K562 (cell line): Measurements from ENCODE around the gene BRMS1. TPM values are rescaled to one million over a fixed set of nuclear protein-coding genes. Genes with fewer than 3 reads are reported as not detected.

Source experiments
- ATAC-seq: fragments of 200-7000 bp; cut with Tn5 transposase; 3 replicates; pipeline ENCODE4 v1.9.1; 2020; ENCODE audit warnings: moderate library complexity
- BruUV-seq: library from RNA; stranded (reverse); fragments of 400-500 nt; replicated peaks from 2 replicates; lab custom pipeline; 2021; lab: Mats Ljungman, UMichigan
- CTCF ChIA-PET: fragments of 300-600 bp; formaldehyde crosslinking; extraction: SDS; loops from one replicate; lab custom pipeline; 2021; ENCODE audit warnings: low intra/inter-chr PET ratio; lab: Yijun Ruan, JAX
- POLR2A ChIA-PET: fragments of 300-600, 350-650 bp; sonication (Branson Sonifier 250); formaldehyde crosslinking; extraction: SDS; loops from one replicate; lab custom pipeline; 2021; ENCODE audit warnings: antibody characterized with exemption, inconsistent platforms; lab: Yijun Ruan, JAX
- DNase-seq, 4 experiments: peaks; one replicate each; pipeline versions ENCODE4 v3.0.0 to v3.0.0-alpha.2; 2011 to 2018; ENCODE audit warnings: low spot score in 3 of 4, mixed read lengths in 3 of 4; ENCODE audit errors: extremely low read depth in 1 of 4
- FAIRE-seq: peaks from 2 replicates; lab custom pipeline; 2011; peaks lifted over from hg19 to GRCh38; lab: Jason Lieb, UNC
- H2AFZ ChIP-seq: 2 replicates; pipeline ENCODE4 v1.6.0; 2011; ENCODE audit warnings: low read depth, low read length, control low read depth, inconsistent platforms
- H3K27ac ChIP-seq: fragments of 200-600 bp; 3 replicates; pipeline ENCODE4 v1.8.0; 2011; ENCODE audit warnings: low read depth, mild to moderate bottlenecking, control low read depth, inconsistent platforms, low read length, moderate library complexity, mixed read lengths; ENCODE audit errors: extremely low read depth
- H3K27me3 ChIP-seq, 2 experiments: fragments of 300-600 bp in 1 of 2; 2 replicates in 1 of 2; 3 replicates in 1 of 2; pipeline versions ENCODE4 v1.6.0 to v1.8.0; 2011; ENCODE audit warnings: inconsistent platforms in 2 of 2, low read length in 2 of 2, mild to moderate bottlenecking in 1 of 2, mixed read lengths in 1 of 2, moderate library complexity in 1 of 2; ENCODE audit not compliant: control insufficient read depth in 2 of 2, insufficient read depth in 2 of 2
- H3K36me3 ChIP-seq: fragments of 300-600 bp; 3 replicates; pipeline ENCODE4 v1.8.0; 2011; ENCODE audit warnings: mild to moderate bottlenecking, low read length, inconsistent platforms; ENCODE audit not compliant: control insufficient read depth, insufficient read depth
- H3K4me1 ChIP-seq, 2 experiments: fragments of 200-600 bp in 1 of 2; replicated peaks in 1 of 2; 2 replicates in 1 of 2; 3 replicates in 1 of 2; pipeline versions ENCODE4 v1.5.1 to v1.8.0; 2011; ENCODE audit warnings: inconsistent platforms in 2 of 2, low read length in 2 of 2, mild to moderate bottlenecking in 1 of 2, mixed read lengths in 1 of 2, moderate library complexity in 1 of 2; ENCODE audit not compliant: control insufficient read depth in 2 of 2, insufficient read depth in 2 of 2
- H3K4me2 ChIP-seq: 2 replicates; pipeline ENCODE4 v1.6.1; 2011; ENCODE audit warnings: low read length, control low read depth, inconsistent platforms, mixed read lengths; ENCODE audit not compliant: insufficient read depth
- H3K4me3 ChIP-seq: fragments of 200-600 bp; sonication (generic), shearing (Covaris generic); 2 replicates; pipeline ENCODE4 v1.5.1; 2016; ENCODE audit warnings: control low read depth, inconsistent platforms
- H3K79me2 ChIP-seq: fragments of 200-600 bp; 3 replicates; pipeline ENCODE4 v1.8.0; 2011; ENCODE audit warnings: low read length, inconsistent platforms; ENCODE audit not compliant: control insufficient read depth, insufficient read depth
- H3K9ac ChIP-seq, 2 experiments: 2 replicates each; pipeline versions ENCODE4 v1.6.0 to v1.6.1; 2011; ENCODE audit warnings: low read depth in 2 of 2, low read length in 2 of 2, control low read depth in 1 of 2, inconsistent platforms in 1 of 2, mild to moderate bottlenecking in 1 of 2, mixed read lengths in 1 of 2; ENCODE audit not compliant: insufficient read depth in 1 of 2
- H3K9me1 ChIP-seq: one replicate; pipeline ENCODE4 v1.6.0; 2011; ENCODE audit warnings: inconsistent platforms, mild to moderate bottlenecking, low read length, moderate library complexity; ENCODE audit not compliant: control insufficient read depth, insufficient read depth
- H3K9me3 ChIP-seq: replicated peaks from 2 replicates; pipeline ENCODE4 v1.5.1; 2011; ENCODE audit warnings: low read depth, low read length, inconsistent platforms; ENCODE audit not compliant: control insufficient read depth, insufficient read depth
- H4K20me1 ChIP-seq: replicated peaks from 2 replicates; pipeline ENCODE4 v1.6.1; 2011; ENCODE audit warnings: low read length, inconsistent platforms, mixed read lengths; ENCODE audit not compliant: control insufficient read depth, insufficient read depth
- CBFA2T2 ChIP-seq: fragments of 450-650 bp; conservative IDR thresholded peaks from 2 replicates; pipeline ENCODE4 v1.6.1; 2017; ENCODE audit warnings: mild to moderate bottlenecking
- CBX5 ChIP-seq: IDR thresholded peaks from 2 replicates; pipeline ENCODE4 v1.6.1; 2014; ENCODE audit warnings: low read depth, borderline replicate concordance
- CHCHD3 ChIP-seq: fragments of 250-450 bp; sonication (Bioruptor Pico); IDR thresholded peaks from 2 replicates; pipeline ENCODE4 v2.1.2; 2022; ENCODE audit warnings: mild to moderate bottlenecking
- CTCFL ChIP-seq: IDR thresholded peaks from 2 replicates; pipeline ENCODE4 v1.6.1; 2011; ENCODE audit warnings: borderline replicate concordance, low read depth, mild to moderate bottlenecking, moderate library complexity, low read length; ENCODE audit not compliant: insufficient read depth, poor library complexity, severe bottlenecking
- FOXJ3 ChIP-seq: sonication (generic); formaldehyde crosslinking; IDR thresholded peaks from 2 replicates; pipeline ENCODE4 v1.4.0; 2020; ENCODE audit warnings: mild to moderate bottlenecking, missing genetic modification reagents
- FOXP1 ChIP-seq: sonication (generic); formaldehyde crosslinking; IDR thresholded peaks from 2 replicates; pipeline ENCODE4 v1.8.0; 2022; ENCODE audit warnings: mild to moderate bottlenecking, missing genetic modification reagents
- HCFC1 ChIP-seq: IDR thresholded peaks from 2 replicates; pipeline ENCODE4 v1.6.1; 2012; ENCODE audit warnings: low read depth, low read length, improper control_type of control experiment
- HIVEP1 ChIP-seq: fragments of 250-450 bp; sonication (Bioruptor Pico); IDR thresholded peaks from 2 replicates; pipeline ENCODE4 v1.4.0; 2020; ENCODE audit warnings: mild to moderate bottlenecking
- MYNN ChIP-seq, 2 experiments: sonication (generic); formaldehyde crosslinking in 1 of 2; IDR thresholded peaks; 2 replicates each; pipeline versions ENCODE4 v1.5.0 to v1.6.1; 2016 to 2020; ENCODE audit warnings: antibody characterized with exemption in 1 of 2, missing genetic modification reagents in 1 of 2
- NRF1 ChIP-seq, 2 experiments: fragments of 450-650 bp; IDR thresholded peaks in 1 of 2; conservative IDR thresholded peaks in 1 of 2; 2 replicates each; pipeline ENCODE4 v1.6.1; 2014; ENCODE audit warnings: mild to moderate bottlenecking in 2 of 2
- RFX7 ChIP-seq: fragments of 250-450 bp; sonication (Bioruptor Pico); IDR thresholded peaks from 2 replicates; pipeline ENCODE4 v1.5.1; 2021; ENCODE audit warnings: mild to moderate bottlenecking
- RHOXF2B ChIP-seq: fragments of 250-450 bp; sonication (Bioruptor Pico); conservative IDR thresholded peaks from 2 replicates; pipeline ENCODE4 v1.5.1; 2021
- TAF15 ChIP-seq: fragments of 200-400 bp; formaldehyde crosslinking; IDR thresholded peaks from 2 replicates; pipeline ENCODE4 v1.6.1; 2017; ENCODE audit warnings: mild to moderate bottlenecking, low read depth, low read length, moderate library complexity
- XRCC3 ChIP-seq: fragments of 450-650 bp; IDR thresholded peaks from 2 replicates; pipeline ENCODE4 v1.6.1; 2017; ENCODE audit warnings: mild to moderate bottlenecking, moderate library complexity
- ZNF143 ChIP-seq: sonication (generic); formaldehyde crosslinking; IDR thresholded peaks from 2 replicates; pipeline ENCODE4 v1.9.0; 2022; ENCODE audit warnings: mild to moderate bottlenecking, missing genetic modification reagents
- WGBS: fragments of 100-300 bp; shearing (Covaris generic); methylation state at CpG from one replicate; pipeline ENCODE4 v1.1.6; 2016; ENCODE audit warnings: low coverage, mixed read lengths; ENCODE audit not compliant: insufficient coverage; ENCODE audit errors: missing lambda C conversion rate; 5-methylcytosine and 5-hydroxymethylcytosine counted together
- in situ Hi-C: fragments of 300-500 bp; cut with MboI; formaldehyde crosslinking; loops from 4 replicates; pipeline ENCODE4 v1.15.0; 2018; ENCODE audit warnings: inconsistent platforms, mixed read lengths
- intact Hi-C: fragments of 100-400 bp; cut with micrococcal nuclease; formaldehyde crosslinking; loops from 2 replicates; pipeline ENCODE4 v1.14.2; 2022
- polyA plus RNA-seq, 8 experiments: library from polyadenylated mRNA; depleted of rRNA in 4 of 8; stranded (reverse) in 5 of 8; unstranded in 3 of 8; fragments of >200 nt; fragmentation: Nextera tagmentation in 2 of 8; fragmentation: Illumina TruSeq in 1 of 8; extraction: Ambion mirVana in 2 of 8; extraction: Trizol in 1 of 8; gene quantifications; 2 replicates each; pipeline versions ENCODE4 v1.2.1 to v1.2.3, GENCODE V29; 2011 to 2014; ENCODE audit warnings: inconsistent platforms in 1 of 8, missing spikeins in 1 of 8
- total RNA-seq, 7 experiments: library from RNA; depleted of rRNA in 6 of 7; stranded (reverse); fragments of >200 nt in 6 of 7; fragmentation: Illumina TruSeq in 2 of 7; extraction: Trizol in 2 of 7; gene quantifications; 2 replicates each; pipeline versions ENCODE4 v1.2.1 to v1.2.3, GENCODE V29; 2011 to 2021; ENCODE audit warnings: low replicate concordance in 1 of 7
- TF ChIP-seq, protein P1 (sequence below): sonication (generic); formaldehyde crosslinking; IDR thresholded peaks from 2 replicates; pipeline ENCODE4 v1.8.1; 2023; ENCODE audit warnings: mild to moderate bottlenecking, missing genetic modification reagents
- TF ChIP-seq, protein P2 (sequence below): fragments of 250-450 bp; sonication (Bioruptor Pico); IDR thresholded peaks from 2 replicates; pipeline ENCODE4 v1.4.0; 2020

The BRMS1 gene
- total and polyA plus RNA-seq, 9 of the 15 experiments (the other 6 are each of a cell fraction or from before 2014, with no cell fraction given) = 2.2 to 78.8 (median 33.4) TPM

GRCh38 chr11:66313321-66314185 is 31.4 kb downstream of the BRMS1 start:
- FAIRE-seq (no peak), ATAC-seq (no peak), DNase-seq (peak in 2 of 4 experiments; percentile 45 to 49)
- no peaks in the 10 kb centered on the region for H3K79me2 ChIP-seq
- intact Hi-C loops = loop anchor here (2.0 kb wide), 1 partner anchor 75 kb away; no protein-coding TSS in a partner anchor
- peak overlapping the region; percentile 60; the same call in 2 of the 3 replicates for H3K27ac ChIP-seq
- peaks cover 23 to 73% of the 10 kb centered on the region in 2 experiments for H3K4me1 ChIP-seq
- peak overlapping the region; percentile 90 for H2AFZ ChIP-seq
- no peaks in the 10 kb centered on the region for H3K27me3 ChIP-seq
- no peaks in the 10 kb centered on the region for H3K9me3 ChIP-seq
- H4K20me1 ChIP-seq = no peaks in the 10 kb centered on the region
- BruUV-seq = no TSS peak
- H3K36me3 ChIP-seq = no peaks in the 10 kb centered on the region
- ChIA-PET POLR2A (interaction anchor here (0.5 to 2.6 kb wide), 8 partner anchors 8 to 929 kb away, joined by 3 to 16 read pairs (median 4); partner anchors contain the start of genes PELI3 and YIF1A), CTCF (interaction anchor here (1.1 kb wide), 1 partner anchor 364 kb away, joined by 4 read pairs; the partner anchor contains the start of gene RBM4B)
- H3K4me2 ChIP-seq = peak overlapping the region; percentile 73
- no peaks in the 10 kb centered on the region for H3K9me1 ChIP-seq
- H3K4me3 ChIP-seq = peak overlapping the region; percentile 49
- in situ Hi-C loops = no loop called here
- WGBS = 66% methylated on average over 21 of the region's 38 CpGs
- H3K9ac ChIP-seq = peak overlapping the region; percentile 37 to 87; a peak in 3 of 4 replicates
- no peak for TF ChIP-seq CHCHD3
- no peak for TF ChIP-seq TAF15
- no peak for TF ChIP-seq HCFC1
- no peak for TF ChIP-seq MYNN (IDR thresholded peaks at IDR 0.05)
- no peak for TF ChIP-seq MYNN (CRISPR knock-in tag; IDR thresholded peaks at IDR 0.05)
- TF ChIP-seq CBFA2T2 = no peak
- peak; percentile 19; the same call in 1 of the 2 replicates for TF ChIP-seq ZNF143
- TF ChIP-seq RHOXF2B (CRISPR knock-in tag) = no peak
- no peak for TF ChIP-seq FOXJ3
- no peak for TF ChIP-seq HIVEP1 (CRISPR knock-in tag)
- TF ChIP-seq XRCC3 = no peak
- TF ChIP-seq RFX7 (CRISPR knock-in tag) = no peak
- TF ChIP-seq, protein P1, sequence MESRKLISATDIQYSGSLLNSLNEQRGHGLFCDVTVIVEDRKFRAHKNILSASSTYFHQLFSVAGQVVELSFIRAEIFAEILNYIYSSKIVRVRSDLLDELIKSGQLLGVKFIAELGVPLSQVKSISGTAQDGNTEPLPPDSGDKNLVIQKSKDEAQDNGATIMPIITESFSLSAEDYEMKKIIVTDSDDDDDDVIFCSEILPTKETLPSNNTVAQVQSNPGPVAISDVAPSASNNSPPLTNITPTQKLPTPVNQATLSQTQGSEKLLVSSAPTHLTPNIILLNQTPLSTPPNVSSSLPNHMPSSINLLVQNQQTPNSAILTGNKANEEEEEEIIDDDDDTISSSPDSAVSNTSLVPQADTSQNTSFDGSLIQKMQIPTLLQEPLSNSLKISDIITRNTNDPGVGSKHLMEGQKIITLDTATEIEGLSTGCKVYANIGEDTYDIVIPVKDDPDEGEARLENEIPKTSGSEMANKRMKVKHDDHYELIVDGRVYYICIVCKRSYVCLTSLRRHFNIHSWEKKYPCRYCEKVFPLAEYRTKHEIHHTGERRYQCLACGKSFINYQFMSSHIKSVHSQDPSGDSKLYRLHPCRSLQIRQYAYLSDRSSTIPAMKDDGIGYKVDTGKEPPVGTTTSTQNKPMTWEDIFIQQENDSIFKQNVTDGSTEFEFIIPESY (CRISPR knock-in tag) = peak; percentile 56; the same call in 1 of the 2 replicates
- TF ChIP-seq CBX5 = no peak
- no peak for TF ChIP-seq FOXP1 (CRISPR knock-in tag)
- TF ChIP-seq, protein P2, sequence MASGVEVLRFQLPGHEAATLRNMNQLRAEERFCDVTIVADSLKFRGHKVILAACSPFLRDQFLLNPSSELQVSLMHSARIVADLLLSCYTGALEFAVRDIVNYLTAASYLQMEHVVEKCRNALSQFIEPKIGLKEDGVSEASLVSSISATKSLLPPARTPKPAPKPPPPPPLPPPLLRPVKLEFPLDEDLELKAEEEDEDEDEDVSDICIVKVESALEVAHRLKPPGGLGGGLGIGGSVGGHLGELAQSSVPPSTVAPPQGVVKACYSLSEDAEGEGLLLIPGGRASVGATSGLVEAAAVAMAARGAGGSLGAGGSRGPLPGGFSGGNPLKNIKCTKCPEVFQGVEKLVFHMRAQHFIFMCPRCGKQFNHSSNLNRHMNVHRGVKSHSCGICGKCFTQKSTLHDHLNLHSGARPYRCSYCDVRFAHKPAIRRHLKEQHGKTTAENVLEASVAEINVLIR = no peak
- TF ChIP-seq CTCFL = peak; percentile 12
- TF ChIP-seq NRF1 (conservative IDR thresholded peaks at IDR 0.05 in 1 of 2, IDR thresholded peaks at IDR 0.05 in 1 of 2) = no peak
